ENCODE results near the gene METTL3.

DNA sequence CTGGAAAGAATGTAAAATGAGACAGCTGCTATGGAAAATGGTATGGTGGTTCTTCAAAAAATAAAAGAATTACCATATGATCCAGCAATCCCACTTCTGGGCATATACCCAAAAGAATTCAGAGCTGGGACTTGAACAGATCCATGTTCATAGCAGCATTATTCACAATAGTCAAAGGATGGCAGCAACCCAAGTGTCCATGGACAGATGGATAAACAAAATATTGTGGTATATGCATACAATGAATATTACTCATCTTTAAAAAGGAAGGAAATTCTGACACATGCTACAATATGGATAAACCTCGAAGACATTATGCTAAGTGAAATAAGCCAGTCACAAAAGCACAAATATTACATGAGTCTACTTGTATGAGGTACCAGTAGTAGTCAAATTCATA is 43.5 kb downstream of the METTL3 start:
- TF ChIP-seq ZNF274 (IDR thresholded peaks at IDR 0.05; ENCODE audit: low read depth, low read length) (no peak), SUZ12 (IDR thresholded peaks at IDR 0.05; ENCODE audit: extremely low read depth, insufficient read depth, insufficient read length) (no peak)
